ENCODE results near the gene LRRC28.

DNA sequence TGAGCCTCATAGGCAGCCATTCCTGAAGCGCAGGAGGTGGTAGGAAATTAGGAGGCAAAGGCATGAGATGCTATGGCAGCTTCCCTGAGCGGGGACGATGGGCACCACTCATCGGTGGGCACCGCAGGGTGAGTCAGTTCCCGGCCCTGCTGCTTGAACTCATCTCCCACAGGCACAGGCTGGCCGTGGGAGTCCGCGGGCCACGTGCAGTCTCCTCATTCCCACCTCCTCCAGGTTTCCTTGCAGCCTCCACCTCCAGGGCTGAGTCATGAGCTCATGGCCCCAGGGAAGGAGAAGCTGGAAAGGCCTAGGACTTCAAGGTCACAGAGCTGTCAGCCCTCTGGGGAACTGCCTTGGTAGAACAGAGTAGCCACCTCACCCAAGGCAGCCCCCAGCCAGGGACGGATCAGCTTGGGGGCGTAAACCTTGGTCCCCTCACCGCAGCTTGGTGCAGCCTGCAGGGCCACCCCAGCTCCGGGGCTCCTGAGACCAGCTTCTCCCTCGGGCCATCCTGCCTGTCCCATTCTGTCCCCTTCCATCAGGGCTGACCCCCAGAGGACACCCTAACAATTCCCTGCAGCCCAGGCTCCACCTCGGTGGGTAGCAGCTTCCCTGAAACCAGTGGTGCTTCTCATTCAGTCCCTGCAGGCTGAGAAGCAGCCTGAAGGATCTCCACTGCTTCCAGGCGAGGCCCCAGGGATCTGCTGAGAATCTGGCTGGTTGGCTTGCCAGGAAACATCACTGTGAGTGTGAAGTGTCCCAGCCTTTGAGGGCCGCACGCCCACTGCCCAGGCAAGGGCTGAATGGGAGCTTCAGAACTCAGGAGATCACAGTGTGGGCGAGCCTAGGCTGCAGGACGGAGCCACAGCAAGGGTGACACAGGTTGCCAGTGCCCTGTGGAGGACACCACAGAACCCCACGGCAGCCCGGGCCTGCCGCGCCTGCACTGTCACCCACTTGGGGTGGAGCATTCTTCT lies 163.8 kb downstream of the LRRC28 start:
- TF ChIP-seq, protein P1, sequence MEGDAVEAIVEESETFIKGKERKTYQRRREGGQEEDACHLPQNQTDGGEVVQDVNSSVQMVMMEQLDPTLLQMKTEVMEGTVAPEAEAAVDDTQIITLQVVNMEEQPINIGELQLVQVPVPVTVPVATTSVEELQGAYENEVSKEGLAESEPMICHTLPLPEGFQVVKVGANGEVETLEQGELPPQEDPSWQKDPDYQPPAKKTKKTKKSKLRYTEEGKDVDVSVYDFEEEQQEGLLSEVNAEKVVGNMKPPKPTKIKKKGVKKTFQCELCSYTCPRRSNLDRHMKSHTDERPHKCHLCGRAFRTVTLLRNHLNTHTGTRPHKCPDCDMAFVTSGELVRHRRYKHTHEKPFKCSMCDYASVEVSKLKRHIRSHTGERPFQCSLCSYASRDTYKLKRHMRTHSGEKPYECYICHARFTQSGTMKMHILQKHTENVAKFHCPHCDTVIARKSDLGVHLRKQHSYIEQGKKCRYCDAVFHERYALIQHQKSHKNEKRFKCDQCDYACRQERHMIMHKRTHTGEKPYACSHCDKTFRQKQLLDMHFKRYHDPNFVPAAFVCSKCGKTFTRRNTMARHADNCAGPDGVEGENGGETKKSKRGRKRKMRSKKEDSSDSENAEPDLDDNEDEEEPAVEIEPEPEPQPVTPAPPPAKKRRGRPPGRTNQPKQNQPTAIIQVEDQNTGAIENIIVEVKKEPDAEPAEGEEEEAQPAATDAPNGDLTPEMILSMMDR (IDR thresholded peaks at IDR 0.05; ENCODE audit: low read depth, low read length) = no peak
- TF ChIP-seq EZH2phosphoT487 (IDR thresholded peaks at IDR 0.05; ENCODE audit: low read depth) = no peak

All from OCI-LY3 (cell line).